Vagina (tissue), 2 donors: ENCODE measurements around the gene MPHOSPH9.

Source experiments
- POLR2A ChIP-seq, 2 donors: fragments of 450-650 bp; IDR thresholded peaks; one replicate each; pipeline ENCODE4 v1.6.1; 2017; ENCODE audit warnings: antibody characterized with exemption in 2 of 2, mild to moderate bottlenecking in 2 of 2, moderate library complexity in 2 of 2
- POLR2AphosphoS5 ChIP-seq, 2 donors: sonication (generic); formaldehyde crosslinking; IDR thresholded peaks; one replicate each; pipeline ENCODE4 v1.9.0; 2017; ENCODE audit warnings: antibody characterized with exemption in 2 of 2, mild to moderate bottlenecking in 2 of 2, low read depth in 1 of 2; ENCODE audit not compliant: insufficient read depth in 1 of 2
- TF ChIP-seq, protein P1 (sequence below), 3 experiments: fragments of 450-650 bp in 2 of 3; fragments of 200-600 bp in 1 of 3; sonication (generic) in 1 of 3; IDR thresholded peaks; one replicate each; pipeline ENCODE4 v1.5.1; 2017 to 2019; ENCODE audit warnings: antibody characterized with exemption in 3 of 3, mild to moderate bottlenecking in 2 of 3, moderate library complexity in 2 of 3

DNA sequence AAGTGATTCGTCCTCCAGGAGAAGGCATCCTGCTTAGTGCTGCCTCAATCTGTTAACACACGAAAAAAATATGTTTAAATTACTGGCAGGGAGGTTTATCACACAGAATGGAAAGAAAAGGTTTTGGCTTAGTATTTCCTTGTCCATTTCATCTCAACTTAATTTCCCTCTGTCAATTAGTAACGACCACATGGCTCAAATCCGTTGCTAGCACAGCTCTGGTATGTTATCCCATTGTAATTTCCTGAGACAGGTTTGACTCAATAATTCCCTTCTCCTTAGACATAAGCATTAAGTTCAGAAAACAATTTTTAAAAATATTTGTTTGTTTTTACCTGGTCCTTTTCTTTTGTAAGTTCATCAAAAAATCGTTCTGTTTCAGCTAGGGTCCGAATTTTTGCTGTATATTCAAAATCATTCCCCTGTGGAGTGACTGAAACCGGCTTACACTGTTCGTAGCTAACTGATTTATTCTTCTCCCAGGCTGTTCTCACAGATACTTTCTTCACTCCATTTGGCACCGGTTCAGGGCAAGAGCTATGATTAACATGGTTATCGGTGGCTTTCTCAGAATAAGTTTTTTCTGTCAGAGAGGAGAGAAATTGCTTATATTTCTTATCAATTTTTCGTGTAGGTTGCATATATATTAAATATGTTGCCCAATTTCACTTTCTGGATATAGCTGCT, 72.0 kb downstream of the MPHOSPH9 start:
- TF ChIP-seq, protein P1, sequence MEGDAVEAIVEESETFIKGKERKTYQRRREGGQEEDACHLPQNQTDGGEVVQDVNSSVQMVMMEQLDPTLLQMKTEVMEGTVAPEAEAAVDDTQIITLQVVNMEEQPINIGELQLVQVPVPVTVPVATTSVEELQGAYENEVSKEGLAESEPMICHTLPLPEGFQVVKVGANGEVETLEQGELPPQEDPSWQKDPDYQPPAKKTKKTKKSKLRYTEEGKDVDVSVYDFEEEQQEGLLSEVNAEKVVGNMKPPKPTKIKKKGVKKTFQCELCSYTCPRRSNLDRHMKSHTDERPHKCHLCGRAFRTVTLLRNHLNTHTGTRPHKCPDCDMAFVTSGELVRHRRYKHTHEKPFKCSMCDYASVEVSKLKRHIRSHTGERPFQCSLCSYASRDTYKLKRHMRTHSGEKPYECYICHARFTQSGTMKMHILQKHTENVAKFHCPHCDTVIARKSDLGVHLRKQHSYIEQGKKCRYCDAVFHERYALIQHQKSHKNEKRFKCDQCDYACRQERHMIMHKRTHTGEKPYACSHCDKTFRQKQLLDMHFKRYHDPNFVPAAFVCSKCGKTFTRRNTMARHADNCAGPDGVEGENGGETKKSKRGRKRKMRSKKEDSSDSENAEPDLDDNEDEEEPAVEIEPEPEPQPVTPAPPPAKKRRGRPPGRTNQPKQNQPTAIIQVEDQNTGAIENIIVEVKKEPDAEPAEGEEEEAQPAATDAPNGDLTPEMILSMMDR (IDR thresholded peaks at IDR 0.05): no peak
- TF ChIP-seq POLR2A (IDR thresholded peaks at IDR 0.05) (no peak), POLR2AphosphoS5 (IDR thresholded peaks at IDR 0.05; ENCODE audit: insufficient read depth in 1 of 2, low read depth in 1 of 2) (no peak)
